ENCODE results near the gene GID4. TPM values are rescaled to one million over a fixed set of nuclear protein-coding genes. Genes with fewer than 3 reads are reported as not detected.

Gene GID4
- total and polyA plus RNA-seq, 8 donors, result 3.2 to 18.1 (median 5.6) TPM

DNA sequence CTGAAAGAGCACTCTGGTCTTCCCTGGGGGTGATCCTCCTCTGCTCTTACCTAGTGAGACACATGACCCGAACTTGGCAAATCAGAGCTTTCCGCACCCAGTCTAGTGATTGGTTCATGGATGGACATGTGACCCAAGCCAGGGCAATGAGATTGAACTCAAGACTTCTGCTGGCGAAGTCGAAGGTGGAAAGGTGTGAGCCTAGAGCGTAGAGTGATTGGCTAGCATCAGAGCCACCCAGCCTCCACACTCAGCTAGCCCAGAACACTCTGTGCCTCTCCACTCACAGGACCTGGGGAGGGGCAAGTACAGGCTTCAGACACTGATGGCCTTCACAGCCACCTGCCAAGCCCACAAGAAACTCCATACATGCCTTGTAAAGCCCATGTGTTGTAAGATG lies 17.8 kb upstream of the GID4 start:
- DNase-seq, result no peak
- Histone ChIP-seq H3K36me3 (peaks cover 4 to 53% (median 44%) of the 10 kb centered on the region in 4 donors), H3K9me3 (no peaks in the 10 kb centered on the region), H3K27ac (no peak overlapping the region), H3K4me3 (no peak overlapping the region), H3K27me3 (no peaks in the 10 kb centered on the region), H3K4me1 (peaks cover 11 to 25% (median 15%) of the 10 kb centered on the region in 4 donors)
- intact Hi-C loops (cut with DNase I; ENCODE audit: low total_unique reads), result no loop called here
- WGBS, 5 donors, result 91 to 97% (median 96%) methylated on average over 5 of the region's 5 CpGs
- TF ChIP-seq EP300 (IDR thresholded peaks at IDR 0.05) (no peak), CTCF (IDR thresholded peaks at IDR 0.05) (no peak), POLR2A (IDR thresholded peaks at IDR 0.05) (no peak), POLR2AphosphoS5 (IDR thresholded peaks at IDR 0.05) (no peak)

DNA sequence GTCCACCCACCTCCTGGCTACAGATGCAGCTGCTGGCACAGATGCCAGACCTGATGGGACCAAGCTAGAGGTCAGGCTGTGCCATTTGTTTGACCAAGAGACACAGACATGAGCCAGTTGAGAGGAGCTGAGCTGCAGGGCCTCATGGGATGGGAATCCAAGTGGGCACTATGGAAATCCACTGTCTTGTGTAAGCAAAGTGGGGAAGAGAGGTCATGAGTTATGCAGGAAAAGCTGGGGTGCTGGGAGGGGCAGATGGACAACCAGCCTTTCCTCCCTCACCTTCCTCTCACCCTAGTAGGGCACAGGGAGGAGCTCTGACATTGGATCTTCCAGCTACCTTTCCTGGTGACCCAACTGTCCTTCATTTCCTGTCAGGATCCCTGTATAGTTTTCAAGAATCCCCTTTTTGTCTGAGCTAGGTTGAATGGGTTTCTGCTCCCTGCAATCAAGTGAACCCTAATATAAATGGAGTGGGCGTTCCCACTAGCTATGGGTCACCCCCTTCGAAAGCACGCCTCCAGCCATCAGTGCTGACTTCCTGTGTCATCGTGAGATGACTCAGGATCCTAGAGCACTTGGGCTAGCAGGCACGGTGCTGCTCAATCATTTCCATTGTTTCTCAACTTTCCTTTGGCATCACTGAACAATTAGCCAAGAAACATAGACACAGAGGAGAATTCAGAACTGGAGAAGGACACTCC lies 13.8 kb upstream of the GID4 start:
- H3K27me3 ChIP-seq, result no peaks in the 10 kb centered on the region
- peaks cover 4 to 63% (median 52%) of the 10 kb centered on the region in 4 donors for H3K36me3 ChIP-seq
- 65 to 78% (median 74%) methylated on average over 5 of the region's 5 CpGs for WGBS, 5 donors
- peaks cover 0 to 8% (median 0%) of the 10 kb centered on the region in 4 donors for H3K4me1 ChIP-seq
- intact Hi-C loops (cut with DNase I; ENCODE audit: low total_unique reads), result no loop called here
- TF ChIP-seq POLR2A (IDR thresholded peaks at IDR 0.05), result no peak
- no peak for TF ChIP-seq EP300 (IDR thresholded peaks at IDR 0.05)
- no peak for TF ChIP-seq CTCF (IDR thresholded peaks at IDR 0.05)
- no peak for TF ChIP-seq POLR2AphosphoS5 (IDR thresholded peaks at IDR 0.05)
- no peak for DNase-seq
- H3K4me3 ChIP-seq, result no peak overlapping the region
- no peak overlapping the region for H3K27ac ChIP-seq
- H3K9me3 ChIP-seq, result no peaks in the 10 kb centered on the region

- peak in 1 of 2 donors; percentile 45 for DNase-seq
- peaks cover 0 to 8% (median 0%) of the 10 kb centered on the region in 4 donors for H3K4me1 ChIP-seq
- no peaks in the 10 kb centered on the region for H3K9me3 ChIP-seq
- intact Hi-C loops (cut with DNase I; ENCODE audit: low total_unique reads), result no loop called here
- no peak overlapping the region for H3K4me3 ChIP-seq
- no peaks in the 10 kb centered on the region for H3K27me3 ChIP-seq
- no peak overlapping the region for H3K27ac ChIP-seq
- WGBS, 5 donors, result 60 to 79% (median 70%) methylated on average over 7 to 11 of the region's 11 CpGs
- no peak for TF ChIP-seq POLR2A (IDR thresholded peaks at IDR 0.05)
- peaks cover 4 to 57% (median 48%) of the 10 kb centered on the region in 4 donors for H3K36me3 ChIP-seq
Observed at GRCh38 chr17:18025945-18026776, 13.0 kb upstream of the GID4 start.

DNA sequence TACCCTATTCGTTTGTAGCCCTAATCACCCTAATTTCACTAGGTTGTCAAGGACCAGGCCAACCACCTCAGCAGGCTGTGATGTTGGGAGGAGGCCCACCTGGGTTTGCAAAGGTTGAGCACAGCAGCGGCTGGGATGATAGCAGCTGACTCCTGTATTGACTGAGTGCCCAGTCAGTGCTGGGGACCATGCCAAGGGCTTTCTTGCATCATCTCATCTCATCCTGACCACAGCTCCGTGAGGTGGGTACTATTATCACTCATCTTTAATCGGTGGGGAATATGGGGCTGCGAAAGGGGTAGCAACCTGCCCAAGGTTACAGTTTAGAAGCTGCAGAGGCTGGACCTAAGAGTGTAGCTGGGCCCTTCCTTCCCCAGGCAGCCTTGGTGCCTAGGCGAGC lies 11.9 kb upstream of the GID4 start:
- TF ChIP-seq CTCF (IDR thresholded peaks at IDR 0.05), result no peak
- no peak for TF ChIP-seq POLR2AphosphoS5 (IDR thresholded peaks at IDR 0.05)
- no peak for TF ChIP-seq EP300 (IDR thresholded peaks at IDR 0.05)
- TF ChIP-seq POLR2A (IDR thresholded peaks at IDR 0.05), result no peak
- Histone ChIP-seq H3K9me3 (no peaks in the 10 kb centered on the region), H3K27ac (no peak overlapping the region), H3K36me3 (peaks cover under 1 to 46% (median 39%) of the 10 kb centered on the region in 4 donors), H3K27me3 (no peaks in the 10 kb centered on the region), H3K4me1 (peaks cover 0 to 8% (median 0%) of the 10 kb centered on the region in 4 donors), H3K4me3 (no peak overlapping the region)
- intact Hi-C loops (cut with DNase I; ENCODE audit: low total_unique reads), result no loop called here
- 70 to 85% (median 83%) methylated on average over 6 of the region's 6 CpGs for WGBS, 5 donors
- no peak for DNase-seq
